ENCODE data around the gene DRC3.

The DRC3 gene

DNA sequence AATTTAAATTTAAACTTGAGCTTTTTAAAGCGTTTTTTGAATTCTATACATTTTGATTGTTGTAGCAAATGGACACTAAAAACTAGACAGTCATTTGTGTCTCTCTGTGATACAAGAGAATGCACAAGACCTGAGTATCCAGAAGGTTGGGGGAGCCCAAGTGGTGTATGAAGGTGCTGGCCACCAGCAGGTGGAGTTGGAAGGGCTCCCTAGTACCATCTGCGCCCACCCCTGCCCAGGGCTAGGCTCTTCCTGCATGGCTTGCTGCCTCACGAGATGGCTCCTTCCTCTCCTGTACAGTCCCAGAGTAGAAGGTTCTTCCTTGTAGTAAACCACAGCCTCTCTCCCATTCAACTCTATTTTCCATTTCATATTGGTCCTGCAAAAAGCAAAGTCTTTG lies 83.6 kb downstream of the DRC3 start:
- DNase-seq (ENCODE audit: low spot score), result no peak

DNA sequence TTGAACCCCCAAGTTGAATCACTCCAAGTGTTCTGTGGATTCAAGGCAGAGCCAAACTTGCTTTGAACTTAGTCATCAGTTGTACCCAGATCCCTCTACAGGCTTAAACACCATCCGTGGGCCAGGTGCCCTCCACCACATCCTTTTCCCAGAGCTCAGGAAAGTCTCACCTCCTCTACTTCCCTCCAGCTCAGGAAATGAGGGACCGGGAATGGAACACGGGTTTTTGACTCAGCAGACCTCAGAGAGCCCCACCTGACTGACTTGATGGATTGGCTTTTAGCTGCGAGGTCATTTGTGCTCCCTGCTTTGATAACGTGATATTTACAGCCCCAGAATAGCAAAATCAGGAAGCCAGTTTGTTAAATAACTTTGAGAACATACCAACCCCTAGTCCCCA lies 86.6 kb downstream of the DRC3 start:
- no peak for DNase-seq (ENCODE audit: low spot score)

DNA sequence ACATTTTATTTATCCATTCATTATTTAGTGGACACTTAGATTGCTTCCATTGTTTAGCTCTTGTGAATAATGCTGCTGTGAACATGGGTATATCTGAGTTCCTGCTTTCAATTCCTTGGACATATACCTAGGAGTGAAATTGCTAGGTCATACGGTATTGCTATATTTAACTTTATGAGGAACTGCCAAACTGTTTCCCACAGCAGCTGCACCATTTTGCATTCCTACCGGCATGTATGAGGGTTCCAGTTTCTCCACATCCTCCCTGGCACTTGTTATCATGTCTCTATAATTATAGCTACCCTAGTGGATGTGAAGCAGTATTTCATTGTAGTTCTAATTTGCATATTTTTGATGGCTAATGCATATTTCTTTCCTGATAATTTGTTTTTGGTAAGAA lies 91.4 kb downstream of the DRC3 start:
- DNase-seq (ENCODE audit: low spot score), result no peak

DNA sequence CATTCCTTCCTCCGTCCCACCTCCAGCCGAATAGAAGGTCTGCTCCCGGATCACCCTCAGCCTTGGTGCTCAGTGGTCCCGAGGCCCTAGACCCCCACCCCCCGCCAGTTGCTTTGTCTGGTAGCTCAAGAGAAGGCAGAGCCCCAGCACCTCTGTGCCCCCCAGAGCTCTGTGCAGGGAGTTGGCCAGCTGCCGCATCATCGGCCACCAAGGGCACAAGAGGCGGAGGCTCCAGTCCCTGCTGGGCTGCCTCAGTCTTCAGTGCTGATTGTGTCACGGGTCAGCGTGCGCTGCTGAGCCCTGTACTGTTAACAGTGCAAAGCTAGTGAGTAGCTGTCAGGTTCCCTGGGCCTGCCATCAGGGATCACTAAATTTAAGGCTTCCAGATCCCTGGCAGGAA lies 92.9 kb downstream of the DRC3 start:
- DNase-seq (ENCODE audit: low spot score), result no peak

Measured in LoVo (cell line).